ENCODE data around the gene HOXD9.

The HOXD9 gene

DNA sequence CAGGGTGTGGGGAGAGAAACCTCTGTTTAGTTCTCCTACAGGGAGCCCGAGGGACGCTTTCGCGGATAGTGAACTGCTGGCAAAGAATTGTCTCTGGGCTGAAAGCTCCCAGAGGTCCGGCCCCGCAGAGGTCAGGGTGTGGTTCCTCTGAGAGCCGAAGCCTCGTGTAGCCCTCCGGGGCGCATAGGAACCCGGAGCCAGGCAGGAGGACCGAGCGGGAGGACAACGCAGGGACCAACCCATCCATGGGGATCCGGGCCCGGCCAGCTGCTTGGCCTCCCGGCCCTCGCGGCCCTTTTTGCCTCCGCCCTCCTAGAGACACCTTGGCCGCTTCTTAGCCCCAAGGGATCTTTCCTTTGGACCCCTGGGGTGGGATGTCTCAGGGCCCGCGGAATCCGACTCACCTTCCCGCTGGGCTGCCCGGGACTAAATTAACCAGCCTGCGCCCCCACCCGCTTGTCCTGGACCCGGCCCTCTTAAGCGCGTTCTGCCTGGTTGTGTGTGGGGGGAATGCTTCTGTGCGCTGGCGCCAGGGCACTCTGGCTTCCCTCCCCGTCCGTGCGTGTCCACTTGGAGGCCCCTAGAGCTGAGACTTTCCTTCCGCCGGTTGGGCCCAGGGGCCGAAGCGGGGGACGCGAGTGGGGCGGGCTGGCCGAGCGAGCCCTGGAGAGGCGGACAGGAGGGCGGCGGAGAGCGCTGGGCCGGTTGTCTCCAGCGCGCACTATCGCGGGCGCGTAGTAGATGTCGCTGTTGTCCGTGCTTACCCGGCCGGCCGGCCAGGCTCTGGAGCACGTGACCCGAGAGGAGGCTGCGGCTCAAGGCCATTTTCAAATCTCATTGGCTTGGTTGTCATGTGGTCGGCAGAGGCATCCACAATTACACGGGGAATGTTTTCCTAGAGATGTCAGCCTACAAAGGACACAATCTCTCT is 6.4 kb upstream of the HOXD9 start, which contains the start of gene HOXD10:
TSS of gene HOXD10 (plus strand) at position 896 of the 931 bp plus-strand sequence. CDS start 56 bp downstream, outside the sequence.
- no peak for TF ChIP-seq TAF1 (IDR thresholded peaks at IDR 0.05; ENCODE audit: low read depth, low read length)
- TF ChIP-seq POLR2A (IDR thresholded peaks at IDR 0.05; ENCODE audit: low read depth, low read length): no peak
- no peak for TF ChIP-seq PAX5 (IDR thresholded peaks at IDR 0.05; ENCODE audit: insufficient read depth, low read length, severe bottlenecking)
- no peak for TF ChIP-seq POLR2AphosphoS5 (IDR thresholded peaks at IDR 0.05; ENCODE audit: low read depth, low read length)
- TF ChIP-seq POU2F2 (IDR thresholded peaks at IDR 0.05; ENCODE audit: low read depth, low read length): no peak
- TF ChIP-seq SPI1 (IDR thresholded peaks at IDR 0.05; ENCODE audit: low read depth, low read length): no peak
- FAIRE-seq (no peak), DNase-seq (ENCODE audit: insufficient read length, low spot score) (no peak)

DNA sequence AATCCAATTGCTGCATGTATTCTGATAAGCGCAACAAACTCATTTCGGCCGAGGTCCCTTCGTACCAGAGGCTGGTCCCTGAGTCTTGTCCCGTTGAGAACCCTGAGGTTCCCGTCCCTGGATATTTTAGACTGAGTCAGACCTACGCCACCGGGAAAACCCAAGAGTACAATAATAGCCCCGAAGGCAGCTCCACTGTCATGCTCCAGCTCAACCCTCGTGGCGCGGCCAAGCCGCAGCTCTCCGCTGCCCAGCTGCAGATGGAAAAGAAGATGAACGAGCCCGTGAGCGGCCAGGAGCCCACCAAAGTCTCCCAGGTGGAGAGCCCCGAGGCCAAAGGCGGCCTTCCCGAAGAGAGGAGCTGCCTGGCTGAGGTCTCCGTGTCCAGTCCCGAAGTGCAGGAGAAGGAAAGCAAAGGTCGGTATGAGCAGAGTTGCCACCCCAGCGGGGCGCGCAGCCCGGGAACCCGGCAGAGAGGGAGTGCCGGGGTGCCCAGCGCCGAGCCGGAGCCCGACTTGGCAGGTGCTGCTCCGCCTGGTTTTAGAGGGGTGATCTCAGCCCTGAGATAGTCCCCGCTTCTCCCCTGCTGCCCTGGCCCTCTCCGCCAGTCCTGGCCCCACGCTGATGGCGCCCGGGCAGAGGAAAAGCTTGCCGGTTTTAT is 5.2 kb upstream of the HOXD9 start:
- DNase-seq (ENCODE audit: insufficient read length, low spot score) (no peak), FAIRE-seq (no peak)
- TF ChIP-seq PAX5 (IDR thresholded peaks at IDR 0.05; ENCODE audit: insufficient read depth, low read length, severe bottlenecking) (no peak), POLR2A (IDR thresholded peaks at IDR 0.05; ENCODE audit: low read depth, low read length) (no peak), SPI1 (IDR thresholded peaks at IDR 0.05; ENCODE audit: low read depth, low read length) (no peak), TAF1 (IDR thresholded peaks at IDR 0.05; ENCODE audit: low read depth, low read length) (no peak), POLR2AphosphoS5 (IDR thresholded peaks at IDR 0.05; ENCODE audit: low read depth, low read length) (no peak), POU2F2 (IDR thresholded peaks at IDR 0.05; ENCODE audit: low read depth, low read length) (no peak)

- DNase-seq (ENCODE audit: insufficient read length, low spot score) (no peak), FAIRE-seq (no peak)
Measured at GRCh38 chr2:176117823-176118371, 4.6 kb upstream of the HOXD9 start.

DNA sequence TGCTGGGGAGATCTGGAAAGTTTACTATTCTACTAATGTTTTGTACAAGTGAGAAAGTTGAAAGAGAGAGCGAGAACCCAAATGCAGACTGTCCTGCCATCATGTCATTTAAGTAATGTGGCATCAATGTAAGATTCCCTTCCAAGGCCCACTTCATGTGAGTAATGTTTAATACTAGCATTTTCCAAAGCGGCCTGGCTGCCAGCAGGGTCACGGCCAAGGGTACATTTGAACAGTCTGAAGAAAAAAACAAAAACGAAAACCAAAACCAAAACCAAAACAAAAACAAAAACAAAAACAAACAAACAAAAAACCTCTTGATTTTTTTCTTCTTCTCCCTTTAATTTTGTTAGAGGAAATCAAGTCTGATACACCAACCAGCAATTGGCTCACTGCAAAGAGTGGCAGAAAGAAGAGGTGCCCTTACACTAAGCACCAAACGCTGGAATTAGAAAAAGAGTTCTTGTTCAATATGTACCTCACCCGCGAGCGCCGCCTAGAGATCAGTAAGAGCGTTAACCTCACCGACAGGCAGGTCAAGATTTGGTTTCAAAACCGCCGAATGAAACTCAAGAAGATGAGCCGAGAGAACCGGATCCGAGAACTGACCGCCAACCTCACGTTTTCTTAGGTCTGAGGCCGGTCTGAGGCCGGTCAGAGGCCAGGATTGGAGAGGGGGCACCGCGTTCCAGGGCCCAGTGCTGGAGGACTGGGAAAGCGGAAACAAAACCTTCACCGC is 3.7 kb upstream of the HOXD9 start:
- no peak for TF ChIP-seq POLR2A (IDR thresholded peaks at IDR 0.05; ENCODE audit: low read depth, low read length)
- no peak for TF ChIP-seq TAF1 (IDR thresholded peaks at IDR 0.05; ENCODE audit: low read depth, low read length)
- TF ChIP-seq POLR2AphosphoS5 (IDR thresholded peaks at IDR 0.05; ENCODE audit: low read depth, low read length): no peak
- TF ChIP-seq POU2F2 (IDR thresholded peaks at IDR 0.05; ENCODE audit: low read depth, low read length): no peak
- no peak for TF ChIP-seq SPI1 (IDR thresholded peaks at IDR 0.05; ENCODE audit: low read depth, low read length)
- TF ChIP-seq PAX5 (IDR thresholded peaks at IDR 0.05; ENCODE audit: insufficient read depth, low read length, severe bottlenecking): no peak
- no peak for FAIRE-seq
- DNase-seq (ENCODE audit: insufficient read length, low spot score): no peak

More at GRCh38 chr2:176117823-176118371, 4.6 kb upstream of the HOXD9 start:
- no peak for TF ChIP-seq TAF1 (IDR thresholded peaks at IDR 0.05; ENCODE audit: low read depth, low read length)
- no peak for TF ChIP-seq POU2F2 (IDR thresholded peaks at IDR 0.05; ENCODE audit: low read depth, low read length)
- TF ChIP-seq POLR2A (IDR thresholded peaks at IDR 0.05; ENCODE audit: low read depth, low read length): no peak
- TF ChIP-seq PAX5 (IDR thresholded peaks at IDR 0.05; ENCODE audit: insufficient read depth, low read length, severe bottlenecking): no peak
- no peak for TF ChIP-seq SPI1 (IDR thresholded peaks at IDR 0.05; ENCODE audit: low read depth, low read length)
- no peak for TF ChIP-seq POLR2AphosphoS5 (IDR thresholded peaks at IDR 0.05; ENCODE audit: low read depth, low read length)

GRCh38 chr2:176120364-176121189 is 1.9 kb upstream of the HOXD9 start:
- FAIRE-seq (no peak), DNase-seq (ENCODE audit: insufficient read length, low spot score) (no peak)
- no peak for TF ChIP-seq PAX5 (IDR thresholded peaks at IDR 0.05; ENCODE audit: insufficient read depth, low read length, severe bottlenecking)
- no peak for TF ChIP-seq POLR2A (IDR thresholded peaks at IDR 0.05; ENCODE audit: low read depth, low read length)
- no peak for TF ChIP-seq TAF1 (IDR thresholded peaks at IDR 0.05; ENCODE audit: low read depth, low read length)
- TF ChIP-seq POU2F2 (IDR thresholded peaks at IDR 0.05; ENCODE audit: low read depth, low read length): no peak
- no peak for TF ChIP-seq POLR2AphosphoS5 (IDR thresholded peaks at IDR 0.05; ENCODE audit: low read depth, low read length)
- no peak for TF ChIP-seq SPI1 (IDR thresholded peaks at IDR 0.05; ENCODE audit: low read depth, low read length)

GRCh38 chr2:176121190-176122051 is 1.1 kb upstream of the HOXD9 start:
- FAIRE-seq: no peak

DNA sequence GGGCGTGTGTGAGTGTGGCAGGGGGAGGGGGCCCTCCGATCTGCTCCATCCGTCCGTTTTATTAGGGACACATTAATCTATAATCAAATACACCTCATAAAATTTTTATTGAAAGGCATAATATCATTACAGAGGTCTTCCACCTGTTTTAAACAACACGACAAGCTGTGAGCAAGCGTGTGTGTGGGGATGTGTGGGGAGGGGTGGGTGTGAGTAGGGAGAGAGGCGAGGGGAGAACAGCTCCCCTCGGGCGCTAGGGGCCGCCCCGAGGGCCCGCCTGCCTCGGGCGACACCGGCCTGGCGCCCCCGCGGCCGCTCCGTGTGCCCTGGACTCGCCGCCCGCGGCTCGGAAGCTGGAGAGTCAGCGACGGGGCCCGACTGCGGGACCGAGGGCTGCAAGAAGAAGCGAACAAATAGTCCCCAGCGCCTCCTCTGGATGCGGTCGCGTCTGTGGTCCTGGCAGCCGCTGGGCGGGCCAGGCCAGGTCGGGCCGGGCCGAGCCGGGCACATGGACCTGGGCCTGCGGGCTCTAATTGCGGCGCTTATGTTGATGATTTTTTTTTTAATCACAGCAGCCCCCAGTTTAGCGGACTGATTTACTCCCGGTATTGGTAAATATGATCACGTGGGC is 352 bp upstream of the HOXD9 start:
- no peak for DNase-seq (ENCODE audit: insufficient read length, low spot score)
- TF ChIP-seq POU2F2 (IDR thresholded peaks at IDR 0.05; ENCODE audit: low read depth, low read length) (no peak), POLR2AphosphoS5 (IDR thresholded peaks at IDR 0.05; ENCODE audit: low read depth, low read length) (no peak), TAF1 (IDR thresholded peaks at IDR 0.05; ENCODE audit: low read depth, low read length) (no peak), PAX5 (IDR thresholded peaks at IDR 0.05; ENCODE audit: insufficient read depth, low read length, severe bottlenecking) (no peak), POLR2A (IDR thresholded peaks at IDR 0.05; ENCODE audit: low read depth, low read length) (no peak), SPI1 (IDR thresholded peaks at IDR 0.05; ENCODE audit: low read depth, low read length) (no peak)
- no peak for FAIRE-seq

More at GRCh38 chr2:176121190-176122051, 1.1 kb upstream of the HOXD9 start:
- DNase-seq (ENCODE audit: insufficient read length, low spot score): no peak
- TF ChIP-seq POLR2A (IDR thresholded peaks at IDR 0.05; ENCODE audit: low read depth, low read length) (no peak), POU2F2 (IDR thresholded peaks at IDR 0.05; ENCODE audit: low read depth, low read length) (no peak)
